HCT116 (cell line): ENCODE data around the gene FAM53B. TPM values are rescaled to one million over a fixed set of nuclear protein-coding genes. Genes with fewer than 3 reads are reported as not detected.

Experiments used
- ATAC-seq: fragments of 200-7000 bp; cut with Tn5 transposase; 2 replicates; pipeline ENCODE4 v1.9.1; 2020; ENCODE audit warnings: mild to moderate bottlenecking, moderate library complexity
- BruUV-seq: library from RNA; stranded (reverse); fragments of 400-500 nt; replicated peaks from 2 replicates; lab custom pipeline; 2021; lab: Mats Ljungman, UMichigan
- CTCF ChIA-PET: fragments of 300-600 bp; sonication (Branson Sonifier 250); formaldehyde crosslinking; loops from one replicate; lab custom pipeline; 2021; ENCODE audit warnings: antibody characterized with exemption; lab: Charles Lee
- POLR2A ChIA-PET: fragments of 300-600, 350-600 bp; sonication (Branson Sonifier 250); formaldehyde crosslinking; loops from one replicate; lab custom pipeline; 2021; ENCODE audit warnings: antibody characterized with exemption; lab: Charles Lee
- RAD21 ChIA-PET, 2 experiments: fragments of 300-600 bp; sonication (Branson Sonifier 250); formaldehyde crosslinking; loops; one replicate each; lab custom pipeline; 2023; ENCODE audit warnings: low total read pairs in 2 of 2; ENCODE audit not compliant: uncharacterized antibody in 2 of 2, unreplicated experiment in 2 of 2, low non-redundant PET in 1 of 2; lab: Charles Lee
- DNase-seq: peaks from one replicate; pipeline ENCODE4 v3.0.0-alpha.2; 2010; ENCODE audit warnings: low read depth, low spot score
- H2AFZ ChIP-seq: fragments of 200-600 bp; shearing (Covaris generic), sonication (generic); 2 replicates; pipeline ENCODE4 v1.6.1; 2017; ENCODE audit warnings: low read depth, mixed run types, mixed read lengths, antibody characterized with exemption, low read length; ENCODE audit not compliant: poor library complexity, severe bottlenecking
- H3K27ac ChIP-seq: 2 replicates; pipeline ENCODE4 v1.5.1; 2012; ENCODE audit warnings: low read depth, low read length
- H3K27me3 ChIP-seq: fragments of 200-600 bp; sonication (generic); 2 replicates; pipeline ENCODE4 v1.6.1; 2016; ENCODE audit warnings: mixed run types, low read length, mixed read lengths; ENCODE audit not compliant: insufficient read depth
- H3K36me3 ChIP-seq, 2 experiments: fragments of 200-500 bp in 1 of 2; fragments of 200-600 bp in 1 of 2; sonication (Bioruptor generic) in 1 of 2; sonication (generic) in 1 of 2; 2 replicates each; pipeline versions ENCODE4 v1.5.1 to v1.6.1; 2014 to 2016; ENCODE audit warnings: low read length in 2 of 2, inconsistent platforms in 1 of 2, mixed read lengths in 1 of 2, mixed run types in 1 of 2; ENCODE audit not compliant: insufficient read depth in 2 of 2, control insufficient read depth in 1 of 2
- H3K4me1 ChIP-seq, 2 experiments: fragments of 200-600 bp in 1 of 2; sonication (generic) in 1 of 2; 2 replicates each; pipeline versions ENCODE4 v1.5.1 to v1.6.1; 2012 to 2017; ENCODE audit warnings: low read length in 2 of 2, inconsistent platforms in 1 of 2, mild to moderate bottlenecking in 1 of 2, mixed read lengths in 1 of 2, mixed run types in 1 of 2, moderate library complexity in 1 of 2; ENCODE audit not compliant: insufficient read depth in 2 of 2, control insufficient read depth in 1 of 2
- H3K4me2 ChIP-seq: fragments of 200-600 bp; sonication (generic); 2 replicates; pipeline ENCODE4 v1.6.1; 2017; ENCODE audit warnings: mixed run types, low read length, mixed read lengths
- H3K4me3 ChIP-seq, 2 experiments: fragments of 200-600 bp in 1 of 2; sonication (generic) in 1 of 2; replicated peaks in 1 of 2; 2 replicates each; pipeline ENCODE4 v1.5.1; 2011 to 2016; ENCODE audit warnings: low read length in 2 of 2, control low read depth in 1 of 2, low read depth in 1 of 2, mild to moderate bottlenecking in 1 of 2, mixed read lengths in 1 of 2, mixed run types in 1 of 2
- H3K79me2 ChIP-seq: fragments of 200-600 bp; sonication (generic); 2 replicates; pipeline ENCODE4 v1.6.1; 2017; ENCODE audit warnings: mild to moderate bottlenecking, mixed run types, low read length, moderate library complexity, mixed read lengths; ENCODE audit not compliant: insufficient read depth
- H3K9ac ChIP-seq: fragments of 200-600 bp; sonication (generic); 2 replicates; pipeline ENCODE4 v1.6.1; 2016; ENCODE audit warnings: low read length, mixed read lengths
- H3K9me2 ChIP-seq: fragments of 200-600 bp; sonication (generic), shearing (Covaris generic); 2 replicates; pipeline ENCODE4 v1.6.1; 2017; ENCODE audit warnings: mixed run types, mild to moderate bottlenecking, moderate library complexity; ENCODE audit not compliant: insufficient read depth
- H3K9me3 ChIP-seq, 2 experiments: fragments of 200-500 bp in 1 of 2; fragments of 200-600 bp in 1 of 2; sonication (Bioruptor generic) in 1 of 2; sonication (generic) in 1 of 2; 2 replicates each; pipeline ENCODE4 v1.6.1; 2014 to 2017; ENCODE audit warnings: low read length in 2 of 2, mixed read lengths in 2 of 2, inconsistent platforms in 1 of 2, low read depth in 1 of 2, mild to moderate bottlenecking in 1 of 2, mixed run types in 1 of 2, moderate library complexity in 1 of 2; ENCODE audit not compliant: control insufficient read depth in 1 of 2, insufficient read depth in 1 of 2
- H4K20me1 ChIP-seq: fragments of 200-600 bp; sonication (generic), shearing (Covaris generic); 2 replicates; pipeline ENCODE4 v1.6.1; 2017; ENCODE audit warnings: mixed run types, mild to moderate bottlenecking, moderate library complexity; ENCODE audit not compliant: insufficient read depth
- CBX3 ChIP-seq: IDR thresholded peaks from 2 replicates; pipeline ENCODE4 v1.6.1; 2012; ENCODE audit warnings: low read depth
- EZH2 ChIP-seq: fragments of 200-600 bp; sonication (generic); IDR thresholded peaks from 2 replicates; pipeline ENCODE4 v1.6.1; 2017; ENCODE audit warnings: antibody characterized with exemption, mixed run types
- EZH2phosphoT487 ChIP-seq: fragments of 200-600 bp; IDR thresholded peaks from 2 replicates; pipeline ENCODE4 v1.6.1; 2018; ENCODE audit warnings: antibody characterized with exemption, borderline replicate concordance
- RAD21 ChIP-seq: IDR thresholded peaks from 2 replicates; pipeline ENCODE4 v1.6.1; 2012; ENCODE audit warnings: low read depth, mild to moderate bottlenecking
- TCF7L2 ChIP-seq: IDR thresholded peaks from 2 replicates; pipeline ENCODE4 v1.7.0; 2011; ENCODE audit warnings: borderline replicate concordance, inconsistent platforms; ENCODE audit not compliant: insufficient read depth, insufficient read length; ENCODE audit errors: extremely low read depth
- ZBTB33 ChIP-seq: IDR thresholded peaks from 2 replicates; pipeline ENCODE4 v1.6.1; 2011; ENCODE audit warnings: mild to moderate bottlenecking, low read length, moderate library complexity; ENCODE audit not compliant: insufficient replicate concordance; ENCODE audit errors: extremely low read depth
- ZNF274 ChIP-seq: fragments of 200-500 bp; sonication (Bioruptor generic); IDR thresholded peaks from 2 replicates; pipeline ENCODE4 v1.6.1; 2014; ENCODE audit warnings: mild to moderate bottlenecking, low read depth, low read length, inconsistent platforms
- intact Hi-C: fragments of 100-400 bp; cut with micrococcal nuclease; formaldehyde crosslinking; loops from 2 replicates; pipeline ENCODE4 v1.10.0; 2022
- total RNA-seq: library from RNA; stranded (reverse); gene quantifications from one replicate; pipeline ENCODE4 v1.2.1, GENCODE V29; 2021; ENCODE audit not compliant: unreplicated experiment
- TF ChIP-seq, protein P1 (sequence below): IDR thresholded peaks from 2 replicates; pipeline ENCODE4 v1.6.1; 2012; ENCODE audit warnings: low read depth

Gene FAM53B
- total RNA-seq, 1 experiment from 2014 or later: 19.6 TPM

DNA sequence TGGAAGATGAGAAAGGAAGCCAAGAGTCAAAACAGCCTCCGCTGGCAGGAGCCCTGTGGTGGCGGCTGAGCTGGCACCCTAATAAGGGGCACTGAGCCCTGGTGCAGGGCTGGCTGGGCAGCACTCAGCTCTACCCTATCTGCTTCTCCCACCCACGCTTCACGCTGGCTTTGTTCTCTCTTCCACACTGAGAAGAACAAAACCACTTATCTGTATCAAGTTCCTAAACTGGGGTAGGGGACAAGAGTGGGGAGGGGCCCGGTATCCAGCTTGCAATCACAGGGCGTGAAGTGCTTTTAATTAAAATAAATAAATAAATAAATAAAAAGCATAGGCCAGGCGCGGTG is 52.1 kb downstream of the FAM53B start:
- Histone ChIP-seq H3K79me2 (no peaks in the 10 kb centered on the region), H2AFZ (no peak overlapping the region), H4K20me1 (no peaks in the 10 kb centered on the region), H3K4me1 (no peaks in the 10 kb centered on the region), H3K4me3 (no peak overlapping the region), H3K9me3 (no peaks in the 10 kb centered on the region), H3K4me2 (no peak overlapping the region), H3K36me3 (peaks cover 0 to 3% of the 10 kb centered on the region in 2 experiments; a peak in 2 of 4 replicates), H3K27me3 (no peaks in the 10 kb centered on the region), H3K9me2 (no peaks in the 10 kb centered on the region), H3K27ac (no peak overlapping the region), H3K9ac (no peak overlapping the region)
- POLR2A ChIA-PET: no interaction called here
- TF ChIP-seq EZH2phosphoT487: no peak
- TF ChIP-seq ZBTB33: no peak
- TF ChIP-seq EZH2: no peak
- no peak for TF ChIP-seq RAD21
- no peak for TF ChIP-seq CBX3
- DNase-seq (no peak), ATAC-seq (no peak)
- intact Hi-C loops: no loop called here
- RAD21 ChIA-PET: no interaction called here
- BruUV-seq: no TSS peak
- CTCF ChIA-PET: no interaction called here

DNA sequence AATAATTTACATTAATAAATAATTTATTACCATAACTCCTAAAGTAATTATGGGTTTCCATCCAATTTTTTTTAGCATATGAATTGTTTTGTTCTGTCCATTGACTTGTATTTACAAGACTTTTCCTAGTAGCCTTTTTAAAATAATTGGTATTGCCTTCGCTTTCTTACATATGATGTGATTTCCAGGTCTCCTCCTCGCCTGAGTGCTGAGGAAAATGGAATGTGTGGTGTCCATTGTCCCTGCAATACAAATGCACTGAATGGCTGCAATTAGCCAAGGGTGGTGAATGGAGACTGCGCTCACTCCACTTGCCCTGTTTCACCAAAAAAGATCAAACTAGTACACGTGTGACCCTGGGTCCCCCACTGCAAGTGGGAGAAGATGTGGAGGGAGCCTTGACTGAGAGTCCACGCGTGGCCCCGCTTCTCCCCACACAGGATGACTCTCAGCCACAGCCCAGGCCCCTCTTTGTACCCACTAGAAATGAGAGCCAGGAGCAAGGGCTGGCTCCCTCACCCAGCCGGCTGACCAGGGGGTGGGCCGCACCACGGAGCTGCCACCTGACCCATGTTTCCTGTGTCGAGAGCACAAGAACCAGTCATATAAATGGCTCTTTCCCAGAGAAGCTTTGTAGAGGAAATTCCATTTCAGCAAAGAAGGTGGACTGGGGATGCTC is 52.6 kb downstream of the FAM53B start:
- CTCF ChIA-PET: no interaction called here
- intact Hi-C loops: no loop called here

More for the DNA sequence above, 52.6 kb downstream of the FAM53B start:
- RAD21 ChIA-PET: no interaction called here
- ATAC-seq: no peak
- no peak for DNase-seq
- no peaks in the 10 kb centered on the region for H3K27me3 ChIP-seq
- no TSS peak for BruUV-seq
- no peak overlapping the region for H2AFZ ChIP-seq
- no peak overlapping the region for H3K4me2 ChIP-seq
- H3K9me3 ChIP-seq: no peaks in the 10 kb centered on the region
- H3K9me2 ChIP-seq: no peaks in the 10 kb centered on the region
- no peaks in the 10 kb centered on the region for H3K4me1 ChIP-seq
- H3K9ac ChIP-seq: no peak overlapping the region
- POLR2A ChIA-PET: no interaction called here
- no peak for TF ChIP-seq ZNF274
- TF ChIP-seq CBX3: no peak
- TF ChIP-seq, protein P1, sequence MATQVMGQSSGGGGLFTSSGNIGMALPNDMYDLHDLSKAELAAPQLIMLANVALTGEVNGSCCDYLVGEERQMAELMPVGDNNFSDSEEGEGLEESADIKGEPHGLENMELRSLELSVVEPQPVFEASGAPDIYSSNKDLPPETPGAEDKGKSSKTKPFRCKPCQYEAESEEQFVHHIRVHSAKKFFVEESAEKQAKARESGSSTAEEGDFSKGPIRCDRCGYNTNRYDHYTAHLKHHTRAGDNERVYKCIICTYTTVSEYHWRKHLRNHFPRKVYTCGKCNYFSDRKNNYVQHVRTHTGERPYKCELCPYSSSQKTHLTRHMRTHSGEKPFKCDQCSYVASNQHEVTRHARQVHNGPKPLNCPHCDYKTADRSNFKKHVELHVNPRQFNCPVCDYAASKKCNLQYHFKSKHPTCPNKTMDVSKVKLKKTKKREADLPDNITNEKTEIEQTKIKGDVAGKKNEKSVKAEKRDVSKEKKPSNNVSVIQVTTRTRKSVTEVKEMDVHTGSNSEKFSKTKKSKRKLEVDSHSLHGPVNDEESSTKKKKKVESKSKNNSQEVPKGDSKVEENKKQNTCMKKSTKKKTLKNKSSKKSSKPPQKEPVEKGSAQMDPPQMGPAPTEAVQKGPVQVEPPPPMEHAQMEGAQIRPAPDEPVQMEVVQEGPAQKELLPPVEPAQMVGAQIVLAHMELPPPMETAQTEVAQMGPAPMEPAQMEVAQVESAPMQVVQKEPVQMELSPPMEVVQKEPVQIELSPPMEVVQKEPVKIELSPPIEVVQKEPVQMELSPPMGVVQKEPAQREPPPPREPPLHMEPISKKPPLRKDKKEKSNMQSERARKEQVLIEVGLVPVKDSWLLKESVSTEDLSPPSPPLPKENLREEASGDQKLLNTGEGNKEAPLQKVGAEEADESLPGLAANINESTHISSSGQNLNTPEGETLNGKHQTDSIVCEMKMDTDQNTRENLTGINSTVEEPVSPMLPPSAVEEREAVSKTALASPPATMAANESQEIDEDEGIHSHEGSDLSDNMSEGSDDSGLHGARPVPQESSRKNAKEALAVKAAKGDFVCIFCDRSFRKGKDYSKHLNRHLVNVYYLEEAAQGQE: no peak
- no peak for TF ChIP-seq TCF7L2
- H3K27ac ChIP-seq: no peak overlapping the region
- H4K20me1 ChIP-seq: no peaks in the 10 kb centered on the region
- H3K4me3 ChIP-seq: no peak overlapping the region
- H3K79me2 ChIP-seq: no peaks in the 10 kb centered on the region
- peaks cover 0 to 3% of the 10 kb centered on the region in 2 experiments; a peak in 2 of 4 replicates for H3K36me3 ChIP-seq
